GM21381 (cell line): Measurements from ENCODE around the gene SCYL1.
"Not testable (repeated sequence)": the region's sequence is repeated elsewhere in the genome, so short reads cannot be mapped to it uniquely, and the experiment has no call there.

Experiments used
- ATAC-seq: cut with Tn5 transposase; IDR thresholded peaks from one replicate; pipeline ENCODE4 v1.9.1; 2021; ENCODE audit warnings: mild to moderate bottlenecking, moderate library complexity; ENCODE audit not compliant: unreplicated experiment

SCYL1 gene

DNA sequence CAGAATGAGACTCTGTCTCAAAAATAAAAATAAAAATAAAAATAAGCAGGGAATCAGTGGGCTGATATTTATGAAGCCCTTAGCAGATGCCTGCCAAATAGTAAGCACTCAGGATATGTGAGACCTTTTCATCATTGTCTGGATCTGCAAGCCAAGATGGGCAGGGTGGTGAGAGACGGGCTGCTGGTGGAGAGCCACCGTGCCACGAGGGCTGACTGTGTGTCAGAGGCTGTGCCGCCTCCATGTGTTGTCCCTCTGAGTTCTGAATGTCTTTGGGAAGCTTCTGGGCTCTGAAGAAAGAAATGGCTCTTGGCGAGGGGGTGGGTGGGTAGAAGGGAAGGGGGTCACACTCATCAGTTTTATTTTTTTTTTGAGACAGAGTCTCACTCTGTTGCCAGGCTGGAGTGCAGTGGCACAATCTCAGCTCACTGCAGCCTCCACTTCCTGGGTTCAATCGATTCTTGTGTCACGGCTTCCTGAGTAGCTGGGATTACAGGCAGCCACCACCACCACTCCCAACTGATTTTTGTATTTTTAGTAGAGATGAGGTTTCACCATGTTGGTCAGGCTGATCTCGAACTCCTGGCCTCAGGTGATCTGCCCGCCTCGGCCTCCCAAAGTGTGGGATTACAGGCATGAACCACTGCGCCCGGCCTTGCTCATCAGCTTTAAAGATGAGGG is 40.1 kb downstream of the SCYL1 start:
- not testable (repeated sequence) for ATAC-seq

DNA sequence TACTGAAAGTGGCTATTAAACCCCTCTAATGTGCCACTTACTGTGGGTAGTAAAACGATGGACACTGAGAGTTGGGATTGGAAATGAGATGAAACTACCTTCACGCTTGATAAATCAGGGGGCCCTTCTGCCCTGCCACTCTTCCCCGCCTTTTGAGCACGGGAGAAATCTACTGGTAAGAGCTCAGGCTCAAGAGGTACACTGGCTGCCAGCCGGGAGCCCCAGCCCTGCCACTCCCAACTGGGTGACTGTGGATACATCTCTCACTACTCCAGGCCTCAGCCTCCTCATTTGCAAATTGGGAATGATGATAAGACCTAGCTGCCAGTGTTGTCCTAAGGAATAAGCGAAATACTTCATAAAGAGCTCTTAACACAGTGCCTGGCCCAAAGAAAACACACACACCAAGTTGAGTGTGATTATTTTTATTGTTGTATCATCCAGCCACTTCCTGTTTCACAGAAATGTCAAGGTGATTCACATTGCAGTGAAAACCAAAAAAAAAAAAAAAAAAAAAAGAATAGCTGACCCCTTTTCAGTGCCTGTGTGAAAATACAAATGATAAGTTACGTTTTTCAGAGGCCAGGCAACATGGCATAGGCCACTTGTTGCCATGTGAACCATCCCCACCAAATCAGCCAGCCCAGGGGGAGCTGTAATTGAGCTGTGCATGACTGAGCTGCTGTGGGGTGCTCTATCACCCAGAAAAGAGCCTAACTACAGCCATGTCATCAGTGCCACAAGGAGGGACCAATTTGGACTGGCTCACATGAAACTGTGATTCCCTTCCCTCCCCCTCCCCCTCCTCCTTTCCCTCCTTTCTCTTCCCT is 41.0 kb downstream of the SCYL1 start:
- ATAC-seq, result no peak

DNA sequence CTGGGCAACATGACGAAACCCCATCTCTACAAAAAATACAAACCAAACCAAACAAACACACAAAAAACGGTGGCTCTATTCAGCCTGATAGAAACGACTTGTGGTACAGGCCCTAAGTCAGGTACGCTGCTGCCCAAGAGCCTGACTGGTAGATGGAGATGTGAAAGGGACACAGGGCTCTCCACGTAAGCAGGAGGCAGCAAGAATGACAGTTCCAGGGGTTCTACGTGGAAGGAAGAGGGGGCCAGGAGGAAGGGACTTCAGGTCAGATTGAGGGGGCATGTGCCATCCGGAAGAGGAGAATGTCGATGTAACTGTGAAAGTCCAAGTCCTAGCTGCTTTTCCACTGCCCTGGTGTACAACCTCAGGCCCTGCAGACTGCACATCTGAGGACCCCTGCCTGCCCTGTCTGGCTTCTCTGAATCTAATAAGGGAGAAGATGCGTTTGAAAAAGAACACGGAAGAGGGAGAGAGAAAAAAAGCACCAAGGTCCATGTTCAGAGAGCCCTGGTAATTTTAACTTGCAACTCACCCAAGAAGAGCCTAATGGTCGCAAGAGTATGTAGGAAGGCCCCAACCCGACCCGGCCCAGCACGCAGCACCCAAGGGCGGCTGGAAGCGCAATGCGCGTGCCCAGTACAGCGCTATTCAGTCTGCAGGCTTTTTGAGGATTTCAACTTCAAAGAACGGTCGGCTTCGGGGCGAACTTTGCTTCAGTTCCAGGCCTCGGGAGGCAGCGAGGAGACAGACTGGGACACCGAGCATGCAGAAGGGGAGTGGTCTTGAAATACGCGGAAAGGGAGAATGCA is 44.5 kb downstream of the SCYL1 start:
- ATAC-seq, result peak; percentile 8

DNA sequence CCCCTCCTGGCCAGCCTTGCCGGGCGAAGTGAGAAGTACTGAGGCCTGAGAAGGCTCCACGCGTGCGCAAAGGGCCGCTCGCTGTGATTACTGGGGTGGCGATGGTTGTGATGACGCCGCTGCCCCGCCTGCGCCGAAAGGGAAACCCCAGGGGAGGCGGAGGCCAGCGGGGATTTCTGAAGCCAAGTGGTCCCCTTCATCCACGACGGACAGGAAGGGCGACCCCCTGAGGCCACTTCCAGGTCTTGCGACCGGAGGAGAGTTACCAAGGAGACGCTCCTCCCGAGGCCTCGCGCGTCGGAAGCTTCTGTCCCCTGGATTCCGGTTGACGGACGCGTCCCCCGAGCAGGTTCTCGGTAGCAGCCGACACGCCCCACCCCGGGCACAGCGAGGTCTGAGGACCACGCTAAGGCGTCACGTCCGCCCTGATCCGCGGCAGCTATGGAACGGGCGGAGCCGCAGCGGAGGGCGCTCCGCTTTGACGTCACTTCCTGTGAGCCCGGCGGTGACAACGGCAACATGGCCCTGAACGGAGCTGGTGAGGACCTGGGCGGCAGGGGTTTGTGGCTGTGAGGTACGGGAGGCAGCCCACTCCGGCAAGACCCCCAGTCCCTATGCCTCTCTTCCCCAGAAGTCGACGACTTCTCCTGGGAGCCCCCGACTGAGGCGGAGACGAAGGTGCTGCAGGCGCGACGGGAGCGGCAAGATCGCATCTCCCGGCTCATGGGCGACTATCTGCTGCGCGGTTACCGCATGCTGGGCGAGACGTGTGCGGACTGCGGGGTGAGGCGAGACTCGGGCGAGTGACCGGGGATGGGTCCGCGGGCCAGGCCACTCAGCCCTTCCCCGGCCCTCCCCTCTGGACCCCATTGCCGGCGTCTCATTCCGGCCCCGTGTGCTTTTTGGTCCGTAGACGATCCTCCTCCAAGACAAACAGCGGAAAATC is 45.4 kb downstream of the SCYL1 start, which contains the start of gene ZNRD2:
Gene ZNRD2, plus strand, starts transcription at position 505 of the 946 bp plus-strand sequence. Its CDS starts 15 bp downstream, at position 520.
- peak; percentile 56 for ATAC-seq

DNA sequence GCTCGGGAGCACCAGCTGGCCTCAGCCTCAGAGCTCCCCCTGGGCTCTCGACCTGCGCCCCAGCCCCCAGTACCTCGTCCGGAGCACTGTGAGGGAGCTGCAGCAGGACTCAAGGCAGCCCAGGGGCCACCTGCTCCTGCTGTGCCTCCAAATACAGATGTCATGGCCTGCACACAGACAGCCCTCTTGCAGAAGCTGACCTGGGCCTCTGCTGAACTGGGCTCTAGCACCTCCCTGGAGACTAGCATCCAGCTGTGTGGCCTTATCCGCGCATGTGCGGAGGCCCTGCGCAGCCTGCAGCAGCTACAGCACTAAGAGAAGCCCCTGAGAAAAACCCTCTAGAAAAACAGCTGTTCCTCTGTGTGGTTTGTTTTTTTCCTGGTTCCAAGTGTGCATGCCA is 46.5 kb downstream of the SCYL1 start:
- ATAC-seq, result no peak

DNA sequence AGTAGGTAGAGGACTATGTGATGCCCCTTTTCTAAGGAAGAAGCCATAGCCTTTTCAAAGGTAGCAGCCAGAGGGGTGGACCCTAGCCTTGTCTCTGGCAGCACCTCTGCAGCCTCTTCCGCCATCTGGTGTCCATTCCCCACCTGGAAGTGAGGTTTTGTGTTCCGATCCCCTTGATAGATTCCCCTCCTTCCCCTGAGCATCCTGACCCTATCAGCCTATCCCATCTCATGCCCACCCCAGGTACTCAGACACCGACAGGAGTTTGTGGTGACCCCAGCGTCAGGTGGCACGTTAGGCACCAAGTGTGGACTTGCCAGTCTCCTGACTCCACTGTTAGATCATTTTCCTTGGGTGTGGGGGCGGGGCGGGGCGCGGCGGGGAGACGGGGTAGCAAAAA is 47.1 kb downstream of the SCYL1 start:
- ATAC-seq, result no peak

DNA sequence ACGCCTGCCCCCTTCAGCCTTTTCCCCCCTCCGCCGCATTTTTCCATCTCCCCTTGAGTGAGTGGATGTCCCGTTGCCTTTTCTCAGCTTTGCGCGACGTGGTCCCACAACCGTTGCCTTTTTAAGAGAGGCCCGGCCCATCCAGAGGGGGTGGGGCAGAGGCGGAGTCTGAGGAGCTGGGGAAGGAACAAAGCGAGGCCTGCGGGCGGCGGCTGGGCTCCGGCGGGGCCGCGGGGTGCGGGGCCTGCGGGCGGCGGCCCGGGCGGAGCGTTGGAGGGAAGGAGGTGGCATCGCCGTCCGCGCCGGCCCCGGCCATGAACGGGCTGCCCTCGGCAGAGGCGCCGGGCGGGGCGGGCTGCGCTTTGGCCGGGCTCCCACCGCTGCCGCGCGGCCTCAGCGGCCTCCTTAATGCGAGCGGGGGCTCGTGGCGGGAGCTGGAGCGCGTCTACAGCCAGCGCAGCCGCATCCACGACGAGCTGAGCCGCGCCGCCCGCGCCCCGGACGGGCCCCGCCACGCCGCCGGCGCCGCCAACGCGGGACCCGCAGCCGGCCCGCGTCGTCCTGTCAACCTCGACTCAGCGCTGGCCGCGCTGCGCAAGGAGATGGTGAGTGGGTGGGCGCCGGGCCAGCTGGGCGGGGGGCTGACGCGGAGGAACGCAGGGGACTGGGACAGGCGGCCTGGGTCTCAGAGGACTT is 47.6 kb downstream of the SCYL1 start, which contains the start of gene FAM89B:
Gene FAM89B, plus strand, starts transcription at position 183 of the 696 bp plus-strand sequence. Its CDS starts 132 bp downstream, at position 315.
- ATAC-seq, result no peak

DNA sequence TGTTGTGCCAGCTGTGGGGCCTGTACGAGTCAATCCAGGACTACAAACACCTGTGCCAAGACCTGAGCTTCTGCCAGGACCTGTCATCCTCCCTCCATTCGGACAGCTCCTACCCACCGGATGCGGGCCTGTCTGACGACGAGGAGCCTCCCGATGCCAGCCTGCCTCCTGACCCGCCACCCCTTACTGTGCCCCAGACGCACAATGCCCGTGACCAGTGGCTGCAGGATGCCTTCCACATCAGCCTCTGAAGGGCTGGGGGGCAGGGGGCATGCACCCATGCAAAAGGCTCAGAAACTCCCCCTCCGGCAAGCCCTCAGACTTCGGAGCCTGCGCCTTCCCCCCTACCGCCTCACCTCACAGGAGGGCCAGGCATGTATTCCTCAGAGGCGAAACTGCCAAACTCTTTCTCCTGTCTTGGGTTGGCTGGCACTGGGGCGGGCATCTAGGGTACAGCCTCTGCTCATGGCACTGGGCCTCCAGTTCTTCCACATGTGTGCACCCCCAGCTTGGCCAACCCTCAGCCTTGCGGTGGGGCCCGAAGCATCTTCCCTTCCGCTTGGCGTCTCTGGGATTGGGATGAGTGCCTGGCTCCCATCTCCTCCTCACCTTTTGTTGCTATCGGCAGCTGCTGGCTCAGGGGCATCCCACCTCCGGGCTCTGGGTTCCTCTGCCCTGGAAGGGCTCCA is 48.7 kb downstream of the SCYL1 start:
- ATAC-seq, result no peak

DNA sequence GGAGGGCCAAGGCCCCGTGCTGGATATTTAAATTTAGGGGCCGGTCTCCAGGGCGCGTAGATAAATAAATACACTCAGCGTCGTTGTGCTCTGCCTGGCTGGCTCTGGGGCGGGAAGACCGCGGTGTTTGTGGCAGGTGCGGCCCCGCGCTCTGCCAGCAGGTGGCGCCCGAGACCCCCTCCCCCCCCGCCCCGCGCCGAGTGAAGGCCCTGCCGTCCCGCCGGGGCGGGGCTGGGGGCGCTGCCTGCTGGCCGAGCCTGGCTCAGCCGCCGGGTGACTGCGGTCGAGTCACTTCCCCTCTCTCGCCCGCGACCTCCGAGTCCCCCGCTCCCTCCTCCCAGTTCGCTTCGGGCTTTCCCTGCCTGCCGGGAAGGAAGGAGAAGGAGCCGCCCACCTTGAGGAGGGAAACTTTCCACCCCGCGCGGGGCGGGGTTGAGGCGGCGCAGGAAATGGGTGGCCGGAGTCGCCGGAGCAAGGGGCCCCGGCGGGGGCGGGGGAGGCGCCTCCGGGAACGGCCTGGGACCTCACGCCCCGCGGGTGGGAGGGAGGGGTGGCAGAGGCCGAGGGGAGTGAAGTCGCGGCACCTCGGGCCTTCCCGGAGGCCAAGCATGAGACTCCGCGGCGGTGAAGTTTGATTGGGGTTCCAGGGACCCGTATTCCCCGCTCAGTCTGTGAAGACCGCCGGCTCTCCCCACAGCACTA is 49.4 kb downstream of the SCYL1 start:
- peak; percentile 34 for ATAC-seq

DNA sequence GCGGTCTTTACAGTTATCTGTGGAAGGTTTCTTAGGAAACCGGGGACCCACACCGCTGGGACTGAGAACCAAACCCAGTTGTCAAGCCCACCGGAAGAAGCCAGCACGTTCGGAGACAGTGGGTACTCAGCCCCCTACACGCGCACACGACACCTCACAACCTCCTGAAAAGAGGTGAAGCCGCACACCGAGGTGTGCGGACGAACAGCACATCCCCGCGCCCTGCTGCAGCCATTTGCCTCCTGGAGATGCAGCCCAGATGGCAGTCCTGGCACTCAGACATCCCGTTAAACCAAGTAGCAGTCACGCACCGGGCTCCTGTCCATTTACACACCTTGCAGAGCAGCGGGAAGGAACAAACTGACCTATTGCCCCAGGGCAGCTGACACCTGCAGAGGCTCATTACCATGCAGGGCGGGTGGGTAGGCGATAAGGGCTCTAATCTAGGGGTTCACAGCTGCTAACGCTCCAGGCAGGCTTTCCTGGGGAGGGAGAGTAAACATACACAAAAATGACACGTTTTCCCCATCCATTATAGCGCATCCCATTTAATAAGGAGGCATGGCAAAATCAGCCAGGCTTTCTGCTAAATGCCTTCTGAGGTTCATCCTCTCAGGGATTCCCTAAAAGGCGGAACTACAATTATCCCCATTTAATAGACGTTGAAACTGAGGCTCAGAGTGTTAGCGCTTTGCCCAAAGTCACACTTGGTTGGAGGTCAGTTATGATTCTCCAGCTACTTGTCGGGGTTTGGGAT is 50.1 kb downstream of the SCYL1 start:
- no peak for ATAC-seq

DNA sequence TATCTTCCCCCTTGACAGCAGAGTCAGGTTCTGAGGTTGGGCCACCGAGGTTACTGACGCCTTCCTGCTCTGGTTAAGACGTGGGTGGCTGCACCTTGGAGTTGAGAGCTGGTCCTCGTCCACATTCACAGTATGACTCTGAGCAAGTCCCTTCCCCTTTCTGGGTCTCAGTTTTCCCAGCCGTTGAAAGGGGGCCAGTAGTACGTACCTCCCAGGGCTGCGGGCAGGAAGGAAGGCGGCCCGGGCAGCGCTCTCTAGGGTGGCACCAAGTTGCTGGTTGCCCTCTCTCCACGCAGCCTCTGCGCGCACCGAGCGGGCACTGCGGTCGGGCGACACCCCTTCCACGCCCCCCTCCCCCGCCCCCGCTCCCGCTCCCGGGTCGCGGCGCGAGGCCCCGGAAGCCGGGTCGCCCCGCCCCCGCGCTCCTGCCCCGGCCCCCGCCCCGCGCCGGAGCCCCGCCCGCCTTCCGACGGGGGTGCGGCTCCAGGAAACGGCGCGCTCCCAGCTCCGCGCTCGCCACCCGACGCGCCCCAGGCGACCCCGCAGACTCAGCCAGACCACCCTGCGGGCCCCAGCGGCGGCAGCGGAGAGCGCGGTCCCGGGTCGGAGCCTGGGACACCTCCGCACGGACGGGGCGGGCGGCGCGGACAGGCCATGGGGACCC is 50.8 kb downstream of the SCYL1 start, which contains the start of gene EHBP1L1:
Gene EHBP1L1, plus strand, starts transcription at position 486 of the 664 bp plus-strand sequence. CDS start 250 bp downstream, outside the sequence.
- ATAC-seq, result no peak

DNA sequence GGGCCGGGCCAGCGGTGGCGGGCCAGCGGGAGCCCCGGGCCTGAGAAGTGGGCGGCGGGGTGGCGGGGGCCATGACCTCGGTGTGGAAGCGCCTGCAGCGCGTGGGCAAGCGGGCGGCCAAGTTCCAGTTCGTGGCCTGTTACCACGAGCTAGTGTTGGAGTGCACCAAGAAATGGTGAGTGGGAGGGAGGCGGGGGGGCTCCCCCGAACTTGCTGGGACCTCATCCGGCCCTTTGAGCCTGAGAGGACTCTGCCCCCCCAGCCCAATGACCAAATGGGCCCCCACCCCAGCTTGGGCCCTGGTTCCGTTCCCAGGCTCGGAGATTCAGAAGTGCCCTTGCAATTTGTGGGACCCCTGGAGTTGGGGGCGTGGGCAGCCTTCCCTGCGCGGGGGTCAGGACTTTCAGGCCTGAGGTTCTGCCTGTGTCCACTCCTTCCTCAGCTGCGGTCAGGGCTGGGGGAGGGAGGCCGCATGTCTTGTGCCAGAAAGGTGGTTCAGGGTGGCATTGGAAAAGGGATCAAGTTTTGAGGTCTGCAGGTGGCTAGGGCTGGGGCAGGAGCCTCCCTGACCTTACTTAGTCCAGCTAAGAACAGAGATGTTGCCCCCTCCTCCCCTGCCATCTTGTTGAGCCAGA is 51.5 kb downstream of the SCYL1 start:
- ATAC-seq, result no peak

DNA sequence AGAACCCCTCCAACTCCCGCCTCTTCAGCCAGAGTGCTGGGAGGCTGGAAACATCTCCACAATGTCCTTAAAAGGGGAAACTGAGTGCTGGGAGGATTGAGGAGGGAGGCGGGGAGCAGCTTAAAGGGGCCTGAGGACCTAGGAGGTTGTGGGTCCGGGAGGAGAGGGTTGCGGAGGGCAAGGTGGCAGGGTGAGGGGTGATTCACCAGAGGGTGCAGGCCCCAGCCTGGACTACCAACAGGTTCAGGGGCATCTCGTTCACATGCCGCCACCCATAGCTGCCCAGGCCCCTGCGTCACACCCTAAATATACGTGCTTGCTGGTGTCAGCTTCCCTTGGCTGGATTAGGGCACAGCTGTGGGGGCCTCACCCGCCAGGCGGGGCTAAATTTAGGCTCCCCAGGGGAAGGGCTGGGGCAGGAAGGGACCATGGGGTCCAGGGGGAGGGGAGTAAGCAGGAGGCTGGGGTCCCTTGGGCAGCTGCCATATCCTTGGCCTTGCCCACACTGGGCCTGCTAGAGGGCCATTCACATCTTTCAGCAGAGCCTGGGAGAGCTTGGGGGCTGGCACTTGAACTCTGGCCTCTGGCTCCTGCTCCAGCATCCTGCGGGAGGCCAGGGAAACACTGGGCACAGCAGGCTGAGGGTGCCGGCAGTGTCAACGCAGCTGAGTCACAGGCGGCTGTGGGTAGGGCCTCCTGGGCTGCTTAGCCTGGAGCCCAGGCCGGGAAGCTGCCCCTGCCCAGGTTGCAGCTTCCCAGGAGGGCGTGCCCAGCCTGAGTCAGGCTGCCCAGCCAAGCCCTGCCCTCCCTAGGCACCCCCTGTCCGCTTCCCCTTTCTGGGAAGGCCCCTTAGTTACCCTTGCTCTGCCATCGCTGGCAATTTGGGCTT is 52.2 kb downstream of the SCYL1 start:
- no peak for ATAC-seq

DNA sequence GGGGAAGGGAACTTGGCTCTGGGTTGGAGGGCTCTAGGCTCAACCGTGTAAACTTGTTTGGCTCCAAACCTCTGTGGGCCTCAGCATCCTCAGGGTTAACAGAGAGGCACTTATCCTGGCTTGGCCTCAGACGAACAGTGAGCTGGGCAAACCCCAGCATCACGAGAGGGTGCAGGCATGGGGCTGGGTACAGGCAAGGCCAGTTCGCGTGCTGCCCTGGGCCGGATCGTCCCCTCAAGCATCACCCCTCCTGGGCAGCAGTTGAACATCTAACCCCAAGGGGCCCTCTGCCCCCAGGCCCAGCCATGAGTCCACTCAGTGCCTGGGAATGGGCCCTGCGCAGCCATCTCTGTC is 52.9 kb downstream of the SCYL1 start:
- ATAC-seq, result no peak

DNA sequence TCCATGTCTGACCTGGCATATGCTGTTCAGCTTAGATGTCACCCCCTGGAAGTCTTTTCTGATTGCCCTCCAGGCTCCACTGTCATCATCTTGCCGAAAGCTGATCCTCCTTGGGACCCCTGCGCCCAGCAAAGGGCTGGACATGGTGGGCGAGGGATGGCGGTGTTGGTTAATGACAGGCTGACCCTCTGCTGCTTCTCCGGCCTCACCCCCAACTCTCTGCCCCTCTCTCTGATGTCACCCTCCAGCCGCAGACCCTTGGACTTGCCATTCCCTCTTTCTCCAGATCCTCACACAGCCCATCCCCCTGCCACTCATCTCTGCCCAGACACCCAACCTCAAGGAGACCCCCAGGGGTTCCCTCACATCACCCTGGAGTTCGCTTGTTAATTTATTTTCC is 53.3 kb downstream of the SCYL1 start:
- ATAC-seq, result no peak

DNA sequence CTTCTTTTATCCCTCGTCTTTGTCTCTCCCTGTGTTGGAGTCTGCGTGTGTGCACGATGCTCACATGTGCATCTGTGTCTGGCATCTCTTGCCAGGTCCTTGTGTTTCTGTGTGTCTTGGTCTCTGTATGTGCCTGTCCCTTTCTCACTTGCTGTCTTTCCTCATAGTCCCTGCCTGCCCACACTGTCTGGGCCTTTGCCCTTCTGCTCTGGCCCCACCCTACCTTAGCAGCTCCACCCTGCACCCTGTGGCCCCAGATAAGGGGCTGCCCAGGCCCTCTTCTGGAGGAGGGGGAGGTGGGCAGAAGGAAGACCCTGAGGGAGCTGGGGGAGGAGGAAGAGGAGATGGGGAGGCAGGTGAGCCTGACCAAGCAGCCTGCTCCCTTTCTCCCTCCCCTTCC is 53.8 kb downstream of the SCYL1 start:
- ATAC-seq, result no peak
